HCT116 (cell line): ENCODE measurements around the gene DIPK1B.

Experiments
- CEBPB ChIP-seq: IDR thresholded peaks from 2 replicates; pipeline ENCODE4 v1.6.1; 2012; ENCODE audit warnings: low read depth
- EZH2phosphoT487 ChIP-seq: fragments of 200-600 bp; IDR thresholded peaks from 2 replicates; pipeline ENCODE4 v1.6.1; 2018; ENCODE audit warnings: antibody characterized with exemption, borderline replicate concordance
- FOSL1 ChIP-seq: IDR thresholded peaks from 2 replicates; pipeline ENCODE4 v1.6.1; 2012; ENCODE audit warnings: low read depth
- POLR2A ChIP-seq: IDR thresholded peaks from 2 replicates; pipeline ENCODE4 v1.7.0; 2011; ENCODE audit warnings: borderline replicate concordance; ENCODE audit not compliant: insufficient read depth, insufficient read length; ENCODE audit errors: extremely low read depth
- POLR2AphosphoS5 ChIP-seq: IDR thresholded peaks from 2 replicates; pipeline ENCODE4 v1.6.1; 2011; ENCODE audit warnings: mild to moderate bottlenecking, low read depth, low read length, moderate library complexity
- RAD21 ChIP-seq: IDR thresholded peaks from 2 replicates; pipeline ENCODE4 v1.6.1; 2012; ENCODE audit warnings: low read depth, mild to moderate bottlenecking
- YY1 ChIP-seq: IDR thresholded peaks from 2 replicates; pipeline ENCODE4 v1.6.1; 2011; ENCODE audit warnings: low read length, low read depth, moderate library complexity, mild to moderate bottlenecking; ENCODE audit not compliant: insufficient replicate concordance; ENCODE audit errors: extremely low read depth
- ZFX ChIP-seq: fragments of 450-650 bp; IDR thresholded peaks from 2 replicates; pipeline ENCODE4 v1.6.1; 2017
- ZNF274 ChIP-seq: fragments of 200-500 bp; sonication (Bioruptor generic); IDR thresholded peaks from 2 replicates; pipeline ENCODE4 v1.6.1; 2014; ENCODE audit warnings: mild to moderate bottlenecking, low read depth, low read length, inconsistent platforms
- TF ChIP-seq, protein P1 (sequence below), 3 experiments: fragments of 200-600 bp in 1 of 3; sonication (generic) in 1 of 3; IDR thresholded peaks in 2 of 3; conservative IDR thresholded peaks in 1 of 3; 2 replicates each; pipeline ENCODE4 v1.5.1; 2012 to 2017; ENCODE audit warnings: low read depth in 2 of 3, low read length in 2 of 3, antibody characterized with exemption in 1 of 3, borderline replicate concordance in 1 of 3, control low read depth in 1 of 3, mild to moderate bottlenecking in 1 of 3, mixed read lengths in 1 of 3, mixed run types in 1 of 3, moderate library complexity in 1 of 3; ENCODE audit not compliant: insufficient read depth in 1 of 3
- TF ChIP-seq, protein P2 (sequence below): IDR thresholded peaks from 2 replicates; pipeline ENCODE4 v1.6.1; 2012; ENCODE audit warnings: low read depth

DNA sequence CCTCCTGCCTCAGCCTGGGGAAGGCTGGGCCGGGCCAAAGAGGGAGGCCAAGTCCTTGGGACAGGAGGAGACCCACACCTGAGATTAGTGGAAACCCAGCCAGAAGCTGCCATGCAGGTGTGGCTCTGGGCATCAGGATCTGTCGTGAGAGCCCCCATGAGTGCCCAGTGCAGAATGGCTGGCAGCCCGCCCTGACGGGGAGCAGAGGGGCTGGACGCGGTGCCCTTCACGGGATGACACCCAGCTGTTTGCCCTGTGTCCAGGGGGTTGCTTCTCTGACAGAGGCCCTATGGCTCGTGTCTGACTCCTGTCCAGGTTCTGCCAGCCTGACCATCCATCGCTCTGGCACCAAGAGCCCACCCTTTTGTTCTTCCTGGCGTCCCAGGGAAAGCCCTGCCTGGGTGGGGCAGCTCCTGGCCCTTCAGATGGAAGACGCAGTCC, 8.5 kb downstream of the DIPK1B start:
- no peak for TF ChIP-seq RAD21
- TF ChIP-seq, protein P1, sequence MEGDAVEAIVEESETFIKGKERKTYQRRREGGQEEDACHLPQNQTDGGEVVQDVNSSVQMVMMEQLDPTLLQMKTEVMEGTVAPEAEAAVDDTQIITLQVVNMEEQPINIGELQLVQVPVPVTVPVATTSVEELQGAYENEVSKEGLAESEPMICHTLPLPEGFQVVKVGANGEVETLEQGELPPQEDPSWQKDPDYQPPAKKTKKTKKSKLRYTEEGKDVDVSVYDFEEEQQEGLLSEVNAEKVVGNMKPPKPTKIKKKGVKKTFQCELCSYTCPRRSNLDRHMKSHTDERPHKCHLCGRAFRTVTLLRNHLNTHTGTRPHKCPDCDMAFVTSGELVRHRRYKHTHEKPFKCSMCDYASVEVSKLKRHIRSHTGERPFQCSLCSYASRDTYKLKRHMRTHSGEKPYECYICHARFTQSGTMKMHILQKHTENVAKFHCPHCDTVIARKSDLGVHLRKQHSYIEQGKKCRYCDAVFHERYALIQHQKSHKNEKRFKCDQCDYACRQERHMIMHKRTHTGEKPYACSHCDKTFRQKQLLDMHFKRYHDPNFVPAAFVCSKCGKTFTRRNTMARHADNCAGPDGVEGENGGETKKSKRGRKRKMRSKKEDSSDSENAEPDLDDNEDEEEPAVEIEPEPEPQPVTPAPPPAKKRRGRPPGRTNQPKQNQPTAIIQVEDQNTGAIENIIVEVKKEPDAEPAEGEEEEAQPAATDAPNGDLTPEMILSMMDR (IDR thresholded peaks at IDR 0.05 in 2 of 3, conservative IDR thresholded peaks at IDR 0.05 in 1 of 3; ENCODE audit: borderline replicate concordance in 1 of 3, insufficient read depth in 1 of 3, low read depth in 2 of 3, low read length in 2 of 3) = no peak
- no peak for TF ChIP-seq EZH2phosphoT487
- no peak for TF ChIP-seq POLR2A
- no peak for TF ChIP-seq FOSL1
- TF ChIP-seq ZFX = no peak
- TF ChIP-seq POLR2AphosphoS5 = no peak
- TF ChIP-seq, protein P2, sequence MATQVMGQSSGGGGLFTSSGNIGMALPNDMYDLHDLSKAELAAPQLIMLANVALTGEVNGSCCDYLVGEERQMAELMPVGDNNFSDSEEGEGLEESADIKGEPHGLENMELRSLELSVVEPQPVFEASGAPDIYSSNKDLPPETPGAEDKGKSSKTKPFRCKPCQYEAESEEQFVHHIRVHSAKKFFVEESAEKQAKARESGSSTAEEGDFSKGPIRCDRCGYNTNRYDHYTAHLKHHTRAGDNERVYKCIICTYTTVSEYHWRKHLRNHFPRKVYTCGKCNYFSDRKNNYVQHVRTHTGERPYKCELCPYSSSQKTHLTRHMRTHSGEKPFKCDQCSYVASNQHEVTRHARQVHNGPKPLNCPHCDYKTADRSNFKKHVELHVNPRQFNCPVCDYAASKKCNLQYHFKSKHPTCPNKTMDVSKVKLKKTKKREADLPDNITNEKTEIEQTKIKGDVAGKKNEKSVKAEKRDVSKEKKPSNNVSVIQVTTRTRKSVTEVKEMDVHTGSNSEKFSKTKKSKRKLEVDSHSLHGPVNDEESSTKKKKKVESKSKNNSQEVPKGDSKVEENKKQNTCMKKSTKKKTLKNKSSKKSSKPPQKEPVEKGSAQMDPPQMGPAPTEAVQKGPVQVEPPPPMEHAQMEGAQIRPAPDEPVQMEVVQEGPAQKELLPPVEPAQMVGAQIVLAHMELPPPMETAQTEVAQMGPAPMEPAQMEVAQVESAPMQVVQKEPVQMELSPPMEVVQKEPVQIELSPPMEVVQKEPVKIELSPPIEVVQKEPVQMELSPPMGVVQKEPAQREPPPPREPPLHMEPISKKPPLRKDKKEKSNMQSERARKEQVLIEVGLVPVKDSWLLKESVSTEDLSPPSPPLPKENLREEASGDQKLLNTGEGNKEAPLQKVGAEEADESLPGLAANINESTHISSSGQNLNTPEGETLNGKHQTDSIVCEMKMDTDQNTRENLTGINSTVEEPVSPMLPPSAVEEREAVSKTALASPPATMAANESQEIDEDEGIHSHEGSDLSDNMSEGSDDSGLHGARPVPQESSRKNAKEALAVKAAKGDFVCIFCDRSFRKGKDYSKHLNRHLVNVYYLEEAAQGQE = no peak
- no peak for TF ChIP-seq CEBPB
- TF ChIP-seq ZNF274 = no peak
- TF ChIP-seq YY1 = no peak
